BJ (cell line): ENCODE data around the gene RPS21. TPM values are rescaled to one million over a fixed set of nuclear protein-coding genes. Genes with fewer than 3 reads are reported as not detected.

Experiments used
- CTCF ChIA-PET: fragments of 350-600 bp; formaldehyde crosslinking; extraction: SDS; loops from one replicate; lab custom pipeline; 2021; ENCODE audit warnings: antibody characterized with exemption, inconsistent platforms; lab: Yijun Ruan, JAX
- POLR2A ChIA-PET: fragments of 300-600 bp; sonication (Branson Sonifier 250); formaldehyde crosslinking; extraction: SDS; loops from one replicate; lab custom pipeline; 2021; ENCODE audit warnings: antibody characterized with exemption; lab: Charles Lee
- DNase-seq: peaks from one replicate; pipeline ENCODE4 v3.0.0-alpha.2; 2011; ENCODE audit warnings: low read depth
- H3K27me3 ChIP-seq: 2 replicates; pipeline ENCODE4 v1.6.0; 2011; ENCODE audit warnings: low read length; ENCODE audit not compliant: control insufficient read depth, insufficient read depth
- H3K36me3 ChIP-seq: 2 replicates; pipeline ENCODE4 v1.5.1; 2011; ENCODE audit warnings: low read length; ENCODE audit not compliant: control insufficient read depth, insufficient read depth
- H3K4me3 ChIP-seq: 2 replicates; pipeline ENCODE4 v1.5.1; 2011; ENCODE audit warnings: low read depth, mild to moderate bottlenecking, control low read depth, low read length
- CTCF ChIP-seq: IDR thresholded peaks from 2 replicates; pipeline ENCODE4 v1.5.1; 2011; ENCODE audit warnings: low read depth, mild to moderate bottlenecking, control low read depth, inconsistent platforms, low read length, moderate library complexity; ENCODE audit not compliant: insufficient read depth
- polyA plus RNA-seq: library from polyadenylated mRNA; depleted of rRNA; stranded (reverse); fragments of >200 nt; gene quantifications from 2 replicates; pipeline ENCODE4 v1.2.3, GENCODE V29; 2011

Gene RPS21
- polyA plus RNA-seq, 1 experiment = 3,818 TPM

- ChIA-PET CTCF (interaction anchor here (1.6 to 2.1 kb wide), 3 partner anchors 11 to 21 kb away, joined by 4 to 5 read pairs (median 4); no protein-coding TSS in a partner anchor), POLR2A (no interaction called here)
- TF ChIP-seq CTCF = no peak
- H3K27me3 ChIP-seq = no peaks in the 10 kb centered on the region
- peaks cover 31% of the 10 kb centered on the region for H3K36me3 ChIP-seq
- DNase-seq = no peak
- H3K4me3 ChIP-seq = no peak overlapping the region
These were observed 2.7 kb downstream of the RPS21 start for GRCh38 chr20:62389601-62390087.

- no peak for DNase-seq
- CTCF ChIA-PET = interaction anchor here (0.8 to 2.1 kb wide), 5 partner anchors 8 to 22 kb away, joined by 4 to 5 read pairs (median 4); no protein-coding TSS in a partner anchor
- Histone ChIP-seq H3K4me3 (no peak overlapping the region), H3K36me3 (peaks cover 31% of the 10 kb centered on the region), H3K27me3 (no peaks in the 10 kb centered on the region)
- no peak for TF ChIP-seq CTCF
- POLR2A ChIA-PET = interaction anchor here (0.6 kb wide), 1 partner anchor 23 kb away, joined by 3 read pairs; no protein-coding TSS in a partner anchor
These were observed 3.6 kb downstream of the RPS21 start for GRCh38 chr20:62390317-62391164.

GRCh38 chr20:62391165-62392076 lies 4.5 kb downstream of the RPS21 start:
- ChIA-PET POLR2A (interaction anchor here (0.6 kb wide), 1 partner anchor 24 kb away, joined by 3 read pairs; no protein-coding TSS in a partner anchor), CTCF (interaction anchor here (0.8 to 1.9 kb wide), 3 partner anchors 9 to 23 kb away, joined by 4 to 5 read pairs (median 4); no protein-coding TSS in a partner anchor)
- Histone ChIP-seq H3K4me3 (no peak overlapping the region), H3K36me3 (peaks cover 32% of the 10 kb centered on the region), H3K27me3 (no peaks in the 10 kb centered on the region)
- TF ChIP-seq CTCF = no peak
- DNase-seq = no peak

- TF ChIP-seq CTCF = no peak
- CTCF ChIA-PET = interaction anchor here (1.4 kb wide), 1 partner anchor 9 kb away, joined by 4 read pairs; no protein-coding TSS in a partner anchor
- H3K4me3 ChIP-seq = no peak overlapping the region
- peaks cover 34% of the 10 kb centered on the region for H3K36me3 ChIP-seq
- H3K27me3 ChIP-seq = no peaks in the 10 kb centered on the region
- DNase-seq = no peak
- POLR2A ChIA-PET = no interaction called here
These were observed 5.1 kb downstream of the RPS21 start for GRCh38 chr20:62392077-62392418.
